HuH-7 (cell line): ENCODE measurements around the gene SPATC1L.

Experiments used
- DNase-seq: peaks from one replicate; pipeline ENCODE4 v3.0.0; 2011; ENCODE audit warnings: low spot score

SPATC1L gene

DNA sequence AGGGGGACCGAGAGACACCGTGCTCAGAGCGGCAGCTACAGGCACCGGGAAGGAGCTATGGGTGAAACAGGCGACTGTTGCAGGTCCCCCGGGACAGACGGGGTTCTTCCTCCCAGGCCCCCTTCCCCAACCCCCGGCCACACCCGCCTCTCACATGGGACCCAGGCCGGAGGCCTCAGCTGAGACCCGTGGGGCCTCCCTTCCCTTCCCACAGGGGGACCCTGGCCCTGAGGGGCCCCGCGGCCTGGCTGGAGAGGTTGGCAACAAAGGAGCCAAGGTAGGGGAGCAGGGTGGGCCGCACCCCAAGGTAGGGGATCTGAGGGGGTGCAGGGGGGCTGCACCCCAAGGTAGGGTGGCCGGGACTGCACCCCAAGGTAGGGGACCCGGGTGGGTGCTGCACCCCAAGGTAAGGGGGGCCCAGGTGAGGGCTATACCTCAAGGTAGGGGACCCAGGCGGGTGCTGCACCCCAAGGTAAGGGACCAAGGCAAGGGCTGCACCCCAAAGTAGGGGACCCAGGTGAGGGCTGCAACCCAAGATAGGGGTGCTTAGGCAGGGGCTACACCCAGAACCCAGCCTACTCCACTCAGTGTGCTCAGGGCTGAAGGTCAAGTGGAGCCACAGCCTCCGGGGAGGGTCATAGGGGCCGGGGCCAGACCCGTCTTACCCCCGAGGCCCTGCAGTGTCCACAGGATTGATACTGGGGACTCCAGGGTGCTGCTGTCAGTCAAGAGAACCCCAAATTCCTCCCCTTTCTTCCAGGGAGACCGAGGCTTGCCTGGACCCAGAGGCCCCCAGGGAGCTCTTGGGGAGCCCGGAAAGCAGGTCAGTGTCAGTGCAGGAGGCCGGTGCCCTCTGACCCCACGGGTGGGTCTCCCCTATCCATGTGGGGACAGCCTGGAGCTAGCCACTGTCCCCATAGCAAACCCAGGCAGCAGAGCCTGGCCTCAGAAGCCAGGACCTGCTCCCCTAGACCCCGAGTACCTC is 63.7 kb downstream of the SPATC1L start:
- DNase-seq = no peak

DNA sequence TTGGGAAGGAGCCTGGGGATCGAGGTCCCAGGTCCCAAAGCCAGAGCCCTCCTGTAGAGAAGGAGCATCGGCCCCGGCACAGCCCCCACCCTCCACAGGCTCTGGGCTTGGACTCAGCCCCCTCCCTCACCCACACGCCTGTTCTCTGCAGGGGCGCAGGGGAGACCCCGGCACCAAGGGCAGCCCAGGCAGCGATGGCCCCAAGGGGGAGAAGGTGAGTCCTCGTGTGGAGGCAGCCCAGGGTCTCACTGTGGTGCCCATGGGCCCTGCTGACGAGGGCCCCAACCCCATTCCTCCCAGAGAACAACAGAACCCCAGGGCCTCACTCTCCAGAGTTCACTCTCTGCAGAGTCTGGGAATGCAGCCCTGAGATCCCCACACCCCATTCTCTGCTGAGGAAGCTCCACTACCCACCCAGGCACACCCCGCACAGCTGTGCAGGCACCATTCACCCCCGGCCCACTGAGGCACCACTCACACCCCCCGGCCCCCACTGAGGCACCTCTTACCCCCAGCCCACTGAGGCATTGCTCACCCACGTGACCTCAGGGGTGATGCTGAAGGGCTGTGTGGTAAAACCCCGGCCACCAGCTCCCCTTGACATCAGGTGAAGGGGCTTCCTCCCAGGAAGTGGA is 64.5 kb downstream of the SPATC1L start:
- DNase-seq = no peak

DNA sequence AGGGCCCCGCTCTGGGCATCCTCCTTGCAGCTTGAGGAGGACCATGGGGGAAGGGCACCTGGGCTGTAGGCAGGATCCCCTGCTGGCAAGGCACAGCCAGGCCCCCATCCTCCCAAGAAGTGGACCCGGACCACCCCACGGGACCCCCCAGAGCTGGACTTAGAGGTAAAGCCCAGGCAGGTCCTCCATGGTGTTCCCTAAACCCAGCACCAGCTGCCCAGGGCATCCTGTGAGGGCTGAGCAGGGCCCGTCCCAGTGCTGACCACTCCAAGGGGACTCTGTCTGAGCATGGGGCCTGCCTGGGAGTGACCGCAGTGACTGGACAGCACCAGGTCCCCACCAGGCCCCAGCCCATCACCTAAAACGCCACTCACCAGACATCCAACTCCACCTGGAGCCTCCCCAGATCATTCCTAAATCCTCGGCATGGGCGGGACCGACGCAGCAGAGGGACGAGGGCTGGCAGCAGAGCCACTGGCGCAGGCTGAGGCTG is 65.1 kb downstream of the SPATC1L start:
- DNase-seq = no peak

DNA sequence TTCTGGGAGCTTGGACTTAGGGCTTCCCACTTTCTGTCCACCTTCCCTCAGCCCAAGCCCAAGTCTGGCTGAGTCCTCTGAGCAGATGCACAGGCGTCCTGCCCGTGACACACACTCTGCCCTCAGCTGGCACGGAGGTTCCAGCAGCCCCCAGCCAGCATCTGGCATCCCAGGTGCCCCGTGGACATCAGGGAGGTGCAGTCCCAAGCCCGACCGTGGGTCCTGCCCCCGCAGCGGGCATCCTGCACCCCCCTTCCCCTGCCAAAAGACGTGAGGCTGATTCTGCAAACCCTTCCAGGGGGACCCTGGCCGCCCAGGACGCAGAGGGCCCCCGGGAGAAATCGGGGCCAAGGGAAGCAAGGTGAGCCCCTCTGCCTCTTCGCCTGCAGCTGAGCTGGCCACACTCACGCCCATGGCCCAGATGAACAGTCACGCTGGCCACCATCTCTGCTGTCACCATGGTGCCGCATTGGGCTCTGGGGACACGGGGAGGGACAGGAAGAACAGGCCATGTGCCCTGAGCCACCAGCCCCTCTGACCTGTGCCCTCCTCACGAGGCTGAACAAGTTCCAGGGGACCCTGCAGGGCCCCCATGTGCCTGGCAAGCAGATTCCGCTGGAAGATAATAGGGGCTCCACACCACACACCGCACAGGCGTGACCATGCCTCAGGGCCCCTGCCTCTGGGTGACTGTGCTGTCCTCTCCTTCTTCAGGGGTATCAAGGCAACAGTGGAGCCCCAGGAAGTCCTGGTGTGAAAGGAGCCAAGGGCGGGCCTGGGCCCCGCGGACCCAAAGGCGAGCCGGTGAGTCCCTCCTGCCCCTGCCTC is 65.7 kb downstream of the SPATC1L start:
- no peak for DNase-seq

DNA sequence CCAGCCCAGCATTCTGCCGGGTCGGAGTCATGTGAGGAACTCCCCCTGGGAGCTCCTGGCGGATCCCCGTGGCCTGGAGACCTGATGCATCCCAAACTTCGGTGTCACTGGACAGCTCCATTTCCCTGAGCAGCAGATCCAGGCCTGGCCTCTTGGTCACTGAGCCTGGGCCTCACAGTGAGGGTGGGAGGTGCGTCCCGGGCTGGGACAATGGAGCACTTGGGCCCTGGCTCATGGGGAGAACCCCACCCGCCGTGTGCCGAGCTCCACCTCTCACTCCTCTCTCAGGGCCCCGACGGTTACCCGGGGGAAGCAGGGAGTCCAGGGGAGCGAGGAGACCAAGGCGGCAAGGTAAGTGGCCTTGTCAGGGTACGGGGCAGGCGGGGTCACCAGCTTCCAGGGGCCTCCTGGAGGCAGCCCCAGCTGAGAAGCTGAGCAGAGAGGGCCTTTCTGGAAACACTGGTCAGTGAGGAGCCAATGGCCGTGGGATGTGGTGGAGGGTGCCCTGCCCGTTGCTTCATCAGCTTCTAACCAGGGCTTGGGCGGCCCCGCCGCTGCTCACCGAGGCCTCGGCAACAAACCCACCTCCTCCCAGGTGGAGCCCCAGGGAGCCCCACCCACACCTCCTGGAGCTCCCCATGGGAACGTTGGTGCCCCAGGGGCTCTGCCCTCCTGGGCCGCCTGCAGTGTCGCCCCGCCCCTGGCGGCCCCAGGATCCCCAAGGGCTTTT is 66.5 kb downstream of the SPATC1L start:
- DNase-seq = no peak

DNA sequence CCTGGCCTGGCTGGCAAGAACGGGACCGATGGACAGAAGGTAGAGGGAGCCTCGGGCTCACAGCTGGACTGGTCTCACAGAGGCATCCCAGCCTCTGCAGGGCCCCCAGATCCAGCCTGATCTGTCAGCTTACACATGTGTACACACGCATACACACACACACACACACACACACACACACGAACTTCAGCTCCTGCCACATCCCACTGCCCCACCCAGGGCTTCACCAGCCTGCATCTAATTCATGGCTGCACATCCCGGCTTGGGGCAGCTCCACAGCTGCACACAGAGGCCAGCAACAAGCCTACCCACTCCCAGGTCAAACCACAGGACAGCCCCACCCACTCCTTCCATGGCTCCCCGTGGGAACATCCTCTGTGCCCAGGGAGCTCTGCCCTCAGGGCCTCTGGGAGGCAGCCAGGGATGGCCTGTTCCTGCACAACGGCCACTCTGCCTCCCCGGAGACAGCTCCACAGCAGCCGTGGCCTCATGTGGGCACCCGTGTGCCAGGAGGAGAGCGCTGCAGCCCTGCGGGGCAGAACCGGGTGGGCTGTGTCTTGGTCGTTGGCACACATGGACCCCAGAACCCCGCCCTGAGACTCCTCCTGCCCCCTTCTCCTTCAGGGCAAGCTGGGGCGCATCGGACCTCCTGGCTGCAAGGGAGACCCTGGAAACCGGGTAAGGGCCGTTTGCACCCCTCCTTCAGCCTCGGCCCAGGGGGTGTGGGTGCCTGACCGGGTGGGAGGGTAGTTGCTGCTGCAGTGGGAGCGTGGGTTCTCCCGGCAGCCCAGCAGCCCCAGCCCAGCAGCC is 67.3 kb downstream of the SPATC1L start:
- no peak for DNase-seq

DNA sequence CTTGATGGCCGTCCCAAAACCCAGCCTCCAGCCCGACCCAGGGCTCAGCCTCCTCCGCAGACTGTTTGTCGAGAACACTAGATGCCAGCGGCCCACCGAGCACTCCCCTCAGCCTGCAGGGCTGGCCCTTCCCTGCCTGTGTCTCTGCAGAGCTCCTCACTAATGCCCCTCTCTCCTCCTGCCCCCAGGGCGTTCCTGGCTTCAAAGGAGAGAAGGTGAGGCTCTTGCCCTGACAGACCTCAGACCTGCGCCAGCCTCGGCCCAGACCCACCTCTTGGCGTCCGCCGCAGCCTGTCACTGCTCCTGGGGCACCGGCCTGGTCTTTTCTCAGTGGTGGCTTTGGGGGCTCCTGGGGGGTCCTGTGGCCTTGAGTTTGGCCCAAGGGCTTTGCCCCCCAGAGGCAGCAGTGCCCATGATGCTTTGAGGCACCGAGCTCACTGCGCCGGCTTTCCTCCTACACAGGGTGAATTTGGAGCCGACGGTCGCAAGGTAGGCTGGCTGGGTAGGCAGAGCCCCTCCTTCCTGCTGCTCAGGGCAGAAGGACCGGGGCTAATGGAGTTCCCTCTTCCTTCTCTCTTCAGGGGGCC is 68.0 kb downstream of the SPATC1L start:
- DNase-seq = no peak

DNA sequence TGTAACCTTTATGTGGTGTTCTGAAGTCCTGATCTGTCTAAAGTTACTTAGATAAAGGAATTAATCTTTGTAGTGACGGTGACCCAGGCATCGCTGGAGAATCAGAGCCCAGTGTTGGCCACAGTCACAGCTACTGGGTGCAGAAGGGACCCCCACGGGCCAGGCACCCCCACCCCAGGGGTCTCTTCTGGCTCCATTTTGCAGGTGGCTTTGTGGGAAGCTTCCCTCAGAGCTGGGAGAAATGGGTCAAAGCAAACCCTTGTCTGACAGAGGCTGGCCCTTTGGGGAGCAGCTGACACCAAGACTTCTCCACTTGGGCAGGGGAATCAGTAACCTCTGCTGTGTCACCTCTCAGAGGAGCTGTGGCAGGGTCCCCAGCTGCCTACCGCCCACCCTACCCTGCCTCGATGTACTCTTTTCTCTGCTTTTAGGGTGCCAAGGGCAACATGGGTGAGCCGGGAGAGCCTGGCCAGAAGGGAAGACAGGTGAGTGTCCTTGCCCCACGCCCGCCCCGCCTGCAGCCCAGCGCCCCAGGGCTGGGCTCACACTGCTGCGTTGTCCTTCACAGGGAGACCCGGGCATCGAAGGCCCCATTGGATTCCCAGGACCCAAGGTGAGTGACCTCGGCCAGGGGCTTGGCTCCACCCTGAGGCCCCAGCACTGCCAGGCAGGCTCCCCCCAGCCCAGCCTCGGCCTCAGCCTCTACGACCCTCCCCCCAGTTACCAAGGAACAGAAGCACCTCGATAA is 68.6 kb downstream of the SPATC1L start:
- DNase-seq = no peak

DNA sequence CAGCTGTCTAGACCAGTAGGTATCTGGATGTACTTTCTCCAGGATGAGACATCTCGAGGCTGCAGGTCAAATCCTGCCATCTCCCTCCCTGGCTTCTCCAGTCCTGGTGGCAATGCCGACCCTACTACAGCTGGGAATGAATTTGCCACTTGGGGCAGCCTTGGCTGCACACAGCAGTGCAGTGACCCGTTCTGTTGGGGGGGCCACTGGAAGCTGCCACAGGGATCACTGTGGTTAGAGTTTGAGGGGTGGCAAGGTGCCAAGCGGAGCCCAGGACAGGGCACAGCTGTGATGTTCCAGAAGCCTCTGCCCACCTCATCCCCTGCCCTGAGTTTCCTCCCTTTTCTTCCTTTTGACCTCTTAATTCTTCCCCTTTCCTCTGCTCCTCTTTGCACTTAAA is 69.3 kb downstream of the SPATC1L start:
- no peak for DNase-seq

DNA sequence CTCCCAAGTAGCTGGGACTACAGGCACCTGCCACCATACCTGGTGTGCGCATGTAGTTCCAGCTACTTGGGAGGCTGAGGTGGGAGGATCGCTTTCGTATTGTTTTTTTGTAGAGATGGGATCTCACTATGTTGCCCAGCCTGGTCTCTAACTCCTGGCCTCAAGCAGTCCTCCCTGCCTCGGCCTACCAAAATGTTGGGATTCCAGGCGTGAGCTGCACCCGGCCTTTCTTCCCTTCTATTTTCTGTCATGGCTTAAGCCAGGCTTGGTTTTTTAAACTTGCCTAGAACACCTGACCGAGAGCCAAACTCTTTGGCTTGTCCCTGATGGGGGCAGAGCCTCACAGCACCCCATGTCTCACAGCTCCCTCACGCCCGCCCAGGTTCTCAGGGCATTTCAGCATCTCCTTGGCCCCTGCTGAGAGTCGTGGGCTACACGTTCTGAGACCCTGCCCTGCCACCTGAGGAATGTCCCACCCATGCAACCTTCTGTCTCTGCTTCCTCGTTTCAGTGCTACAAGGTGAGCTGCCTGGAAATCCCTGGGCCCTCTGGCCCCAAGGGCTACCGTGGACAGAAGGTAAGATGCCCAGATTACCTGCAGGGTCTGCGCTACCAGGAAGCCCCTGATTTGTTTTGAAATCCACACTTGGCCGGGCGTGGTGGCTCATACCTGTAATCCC is 70.6 kb downstream of the SPATC1L start:
- DNase-seq = no peak

DNA sequence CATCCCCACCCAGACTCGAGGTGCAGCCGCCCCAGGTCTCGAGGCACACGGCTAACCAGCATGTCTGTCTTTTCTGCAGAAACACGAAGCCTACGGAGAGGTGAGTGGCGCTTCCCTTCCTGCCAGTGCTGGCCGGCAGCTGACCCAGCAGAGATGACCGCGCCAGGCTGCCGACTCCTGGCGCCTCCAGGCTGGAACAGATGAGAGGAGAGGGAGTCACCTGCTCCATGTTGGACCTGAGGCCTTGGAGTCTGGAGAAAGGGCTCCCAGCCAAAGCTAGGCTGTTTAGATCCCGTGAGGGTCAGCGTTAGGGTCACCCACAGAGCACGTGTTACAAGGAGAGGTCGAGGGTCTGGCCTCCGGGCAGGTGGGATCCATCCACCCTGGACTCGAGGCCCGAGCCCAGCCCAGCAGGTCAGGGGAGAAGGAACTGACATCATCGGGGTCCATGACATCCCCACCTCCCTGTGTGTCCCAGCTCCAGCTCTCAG is 71.5 kb downstream of the SPATC1L start:
- no peak for DNase-seq

DNA sequence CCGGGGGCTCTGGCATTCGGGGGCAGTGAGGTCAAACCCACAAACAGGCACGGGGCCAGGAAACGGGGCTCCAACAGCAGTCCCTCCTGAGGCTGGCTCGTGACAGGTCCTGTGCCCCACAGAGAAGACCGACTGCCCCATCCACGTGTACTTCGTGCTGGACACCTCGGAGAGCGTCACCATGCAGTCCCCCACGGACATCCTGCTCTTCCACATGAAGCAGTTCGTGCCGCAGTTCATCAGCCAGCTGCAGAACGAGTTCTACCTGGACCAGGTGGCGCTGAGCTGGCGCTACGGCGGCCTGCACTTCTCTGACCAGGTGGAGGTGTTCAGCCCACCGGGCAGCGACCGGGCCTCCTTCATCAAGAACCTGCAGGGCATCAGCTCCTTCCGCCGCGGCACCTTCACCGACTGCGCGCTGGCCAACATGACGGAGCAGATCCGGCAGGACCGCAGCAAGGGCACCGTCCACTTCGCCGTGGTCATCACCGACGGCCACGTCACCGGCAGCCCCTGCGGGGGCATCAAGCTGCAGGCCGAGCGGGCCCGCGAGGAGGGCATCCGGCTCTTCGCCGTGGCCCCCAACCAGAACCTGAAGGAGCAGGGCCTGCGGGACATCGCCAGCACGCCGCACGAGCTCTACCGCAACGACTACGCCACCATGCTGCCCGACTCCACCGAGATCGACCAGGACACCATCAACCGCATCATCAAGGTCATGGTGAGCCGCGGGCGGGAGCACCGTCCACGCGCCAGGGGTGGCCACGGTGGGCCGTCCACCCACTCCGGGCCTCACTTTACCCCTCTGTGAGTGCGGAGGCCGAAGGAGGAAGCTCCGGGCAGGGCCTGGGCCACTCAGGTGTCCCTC is 72.2 kb downstream of the SPATC1L start:
- no peak for DNase-seq

DNA sequence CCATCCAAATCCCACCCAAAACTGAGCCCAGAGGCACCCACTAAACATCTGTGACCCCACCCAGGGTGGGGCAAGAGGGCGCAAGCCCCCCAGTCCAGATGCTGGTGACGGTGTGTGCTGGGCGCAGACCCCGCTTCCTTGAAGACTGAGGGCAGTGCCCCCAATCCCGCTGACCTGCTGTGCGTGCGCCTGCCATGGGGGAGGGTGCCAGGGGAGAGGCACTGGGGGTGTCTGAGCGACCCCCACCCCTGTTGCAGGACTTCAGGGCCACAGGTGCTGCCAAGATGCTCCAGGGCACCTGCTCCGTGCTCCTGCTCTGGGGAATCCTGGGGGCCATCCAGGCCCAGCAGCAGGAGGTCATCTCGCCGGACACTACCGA is 73.1 kb downstream of the SPATC1L start:
- DNase-seq = no peak
